WTC11 (cell line): Measurements from ENCODE around the gene CRYBA1. TPM values are rescaled to one million over a fixed set of nuclear protein-coding genes. Genes with fewer than 3 reads are reported as not detected.

ENCODE experiments used
- CTCF ChIP-seq: fragments of 200-600 bp; IDR thresholded peaks from 2 replicates; pipeline ENCODE4 v1.8.0; 2022; ENCODE audit warnings: antibody characterized with exemption
- ETV6 ChIP-seq: sonication (generic); formaldehyde crosslinking; IDR thresholded peaks from 2 replicates; pipeline ENCODE4 v1.8.1; 2022; ENCODE audit warnings: mild to moderate bottlenecking, missing genetic modification reagents
- JUN ChIP-seq: sonication (generic); formaldehyde crosslinking; IDR thresholded peaks from 2 replicates; pipeline ENCODE4 v1.8.0; 2023; ENCODE audit warnings: mild to moderate bottlenecking, missing genetic modification reagents
- MAX ChIP-seq: sonication (generic); formaldehyde crosslinking; IDR thresholded peaks from 2 replicates; pipeline ENCODE4 v1.8.0; 2022; ENCODE audit warnings: mild to moderate bottlenecking, missing genetic modification reagents
- MYBL2 ChIP-seq: sonication (generic); formaldehyde crosslinking; IDR thresholded peaks from 2 replicates; pipeline ENCODE4 v1.8.1; 2023; ENCODE audit warnings: mild to moderate bottlenecking, moderate library complexity, missing genetic modification reagents
- NR2C2 ChIP-seq: sonication (generic); formaldehyde crosslinking; IDR thresholded peaks from 2 replicates; pipeline ENCODE4 v1.8.0; 2022; ENCODE audit warnings: mild to moderate bottlenecking, missing genetic modification reagents
- OVOL2 ChIP-seq: fragments of 250-450 bp; sonication (Bioruptor Pico); IDR thresholded peaks from 2 replicates; pipeline ENCODE4 v1.9.0; 2021; ENCODE audit warnings: mild to moderate bottlenecking, borderline replicate concordance
- SMAD3 ChIP-seq: sonication (generic); formaldehyde crosslinking; IDR thresholded peaks from 2 replicates; pipeline ENCODE4 v1.8.0; 2022; ENCODE audit warnings: missing genetic modification reagents, mild to moderate bottlenecking, borderline replicate concordance
- SOX15 ChIP-seq: fragments of 250-450 bp; sonication (Bioruptor Pico); IDR thresholded peaks from 2 replicates; pipeline ENCODE4 v1.9.0; 2021; ENCODE audit warnings: mild to moderate bottlenecking
- TP53 ChIP-seq: sonication (generic); formaldehyde crosslinking; IDR thresholded peaks from 2 replicates; pipeline ENCODE4 v1.8.1; 2023; ENCODE audit warnings: mild to moderate bottlenecking, missing genetic modification reagents
- ZBTB21 ChIP-seq: sonication (generic); formaldehyde crosslinking; IDR thresholded peaks from 2 replicates; pipeline ENCODE4 v1.8.1; 2023; ENCODE audit warnings: mild to moderate bottlenecking, missing genetic modification reagents, borderline replicate concordance
- ZNF138 ChIP-seq: sonication (generic); formaldehyde crosslinking; conservative IDR thresholded peaks from 2 replicates; pipeline ENCODE4 v1.8.1; 2022; ENCODE audit warnings: mild to moderate bottlenecking, moderate library complexity, missing genetic modification reagents
- ZNF232 ChIP-seq: sonication (generic); formaldehyde crosslinking; IDR thresholded peaks from 2 replicates; pipeline ENCODE4 v1.8.0; 2022; ENCODE audit warnings: mild to moderate bottlenecking, missing genetic modification reagents
- ZNF317 ChIP-seq: sonication (generic); formaldehyde crosslinking; IDR thresholded peaks from 2 replicates; pipeline ENCODE4 v1.8.1; 2023; ENCODE audit warnings: low read depth, mild to moderate bottlenecking, moderate library complexity, missing genetic modification reagents, borderline replicate concordance
- ZNF396 ChIP-seq: fragments of 250-450 bp; sonication (Bioruptor Pico); IDR thresholded peaks from 2 replicates; pipeline ENCODE4 v1.8.0; 2021; ENCODE audit warnings: mild to moderate bottlenecking, moderate library complexity, borderline replicate concordance
- ZNF425 ChIP-seq: fragments of 250-450 bp; sonication (Bioruptor Pico); conservative IDR thresholded peaks from 2 replicates; pipeline ENCODE4 v1.9.0; 2021; ENCODE audit warnings: mild to moderate bottlenecking
- ZNF671 ChIP-seq: fragments of 250-450 bp; sonication (Bioruptor Pico); IDR thresholded peaks from 2 replicates; pipeline ENCODE4 v1.8.0; 2021; ENCODE audit warnings: mild to moderate bottlenecking
- total RNA-seq: library from RNA; stranded (reverse); gene quantifications from 3 replicates; pipeline ENCODE4 v1.2.3, GENCODE V29; 2021
- TF ChIP-seq, protein P1 (sequence below): sonication (generic); formaldehyde crosslinking; IDR thresholded peaks from 2 replicates; pipeline ENCODE4 v1.8.0; 2022; ENCODE audit warnings: mild to moderate bottlenecking, missing genetic modification reagents
- TF ChIP-seq, protein P2 (sequence below): fragments of 250-450 bp; sonication (Bioruptor Pico); IDR thresholded peaks from 2 replicates; pipeline ENCODE4 v1.9.0; 2021; ENCODE audit warnings: moderate library complexity, mild to moderate bottlenecking, inconsistent platforms, borderline replicate concordance
- TF ChIP-seq, protein P3 (sequence below): sonication (generic); formaldehyde crosslinking; IDR thresholded peaks from 2 replicates; pipeline ENCODE4 v1.8.0; 2022; ENCODE audit warnings: mild to moderate bottlenecking, missing genetic modification reagents
- TF ChIP-seq, protein P4 (sequence below): fragments of 250-450 bp; sonication (Bioruptor Pico); IDR thresholded peaks from 2 replicates; pipeline ENCODE4 v1.9.0; 2021; ENCODE audit warnings: mild to moderate bottlenecking, borderline replicate concordance
- TF ChIP-seq, protein P5 (sequence below): sonication (generic); formaldehyde crosslinking; IDR thresholded peaks from 2 replicates; pipeline ENCODE4 v1.8.1; 2023; ENCODE audit warnings: mild to moderate bottlenecking, missing genetic modification reagents, borderline replicate concordance

Gene CRYBA1
- total RNA-seq, 1 experiment from 2014 or later = not detected

GRCh38 chr17:29292992-29293889 lies 46.6 kb downstream of the CRYBA1 start (continued):
- TF ChIP-seq, protein P1, sequence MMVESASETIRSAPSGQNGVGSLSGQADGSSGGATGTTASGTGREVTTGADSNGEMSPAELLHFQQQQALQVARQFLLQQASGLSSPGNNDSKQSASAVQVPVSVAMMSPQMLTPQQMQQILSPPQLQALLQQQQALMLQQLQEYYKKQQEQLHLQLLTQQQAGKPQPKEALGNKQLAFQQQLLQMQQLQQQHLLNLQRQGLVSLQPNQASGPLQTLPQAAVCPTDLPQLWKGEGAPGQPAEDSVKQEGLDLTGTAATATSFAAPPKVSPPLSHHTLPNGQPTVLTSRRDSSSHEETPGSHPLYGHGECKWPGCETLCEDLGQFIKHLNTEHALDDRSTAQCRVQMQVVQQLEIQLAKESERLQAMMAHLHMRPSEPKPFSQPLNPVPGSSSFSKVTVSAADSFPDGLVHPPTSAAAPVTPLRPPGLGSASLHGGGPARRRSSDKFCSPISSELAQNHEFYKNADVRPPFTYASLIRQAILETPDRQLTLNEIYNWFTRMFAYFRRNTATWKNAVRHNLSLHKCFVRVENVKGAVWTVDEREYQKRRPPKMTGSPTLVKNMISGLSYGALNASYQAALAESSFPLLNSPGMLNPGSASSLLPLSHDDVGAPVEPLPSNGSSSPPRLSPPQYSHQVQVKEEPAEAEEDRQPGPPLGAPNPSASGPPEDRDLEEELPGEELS = no peak
- TF ChIP-seq CTCF (no peak), MAX (CRISPR knock-in tag) (no peak), MYBL2 (CRISPR knock-in tag) (no peak), ZNF232 (CRISPR knock-in tag) (0 out of 2 replicates have a peak, but pooled peaks have one; percentile 3), ZNF317 (CRISPR knock-in tag) (no peak), ZNF425 (CRISPR knock-in tag) (no peak), ZNF396 (CRISPR knock-in tag) (no peak), TP53 (CRISPR knock-in tag) (peak; percentile 44; the same call in 1 of the 2 replicates), ZBTB21 (CRISPR knock-in tag) (no peak), ZNF138 (CRISPR knock-in tag) (no peak), NR2C2 (no peak), SMAD3 (CRISPR knock-in tag) (no peak), ETV6 (CRISPR knock-in tag) (no peak), SOX15 (CRISPR knock-in tag) (no peak), OVOL2 (CRISPR knock-in tag) (no peak), JUN (CRISPR knock-in tag) (no peak), ZNF671 (CRISPR knock-in tag) (no peak)
- TF ChIP-seq, protein P2, sequence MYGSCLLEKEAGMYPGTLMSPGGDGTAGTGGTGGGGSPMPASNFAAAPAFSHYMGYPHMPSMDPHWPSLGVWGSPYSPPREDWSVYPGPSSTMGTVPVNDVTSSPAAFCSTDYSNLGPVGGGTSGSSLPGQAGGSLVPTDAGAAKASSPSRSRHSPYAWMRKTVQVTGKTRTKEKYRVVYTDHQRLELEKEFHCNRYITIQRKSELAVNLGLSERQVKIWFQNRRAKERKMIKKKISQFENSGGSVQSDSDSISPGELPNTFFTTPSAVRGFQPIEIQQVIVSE = no peak
- TF ChIP-seq, protein P3, sequence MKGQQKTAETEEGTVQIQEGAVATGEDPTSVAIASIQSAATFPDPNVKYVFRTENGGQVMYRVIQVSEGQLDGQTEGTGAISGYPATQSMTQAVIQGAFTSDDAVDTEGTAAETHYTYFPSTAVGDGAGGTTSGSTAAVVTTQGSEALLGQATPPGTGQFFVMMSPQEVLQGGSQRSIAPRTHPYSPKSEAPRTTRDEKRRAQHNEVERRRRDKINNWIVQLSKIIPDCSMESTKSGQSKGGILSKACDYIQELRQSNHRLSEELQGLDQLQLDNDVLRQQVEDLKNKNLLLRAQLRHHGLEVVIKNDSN (CRISPR knock-in tag) = no peak
- TF ChIP-seq, protein P4, sequence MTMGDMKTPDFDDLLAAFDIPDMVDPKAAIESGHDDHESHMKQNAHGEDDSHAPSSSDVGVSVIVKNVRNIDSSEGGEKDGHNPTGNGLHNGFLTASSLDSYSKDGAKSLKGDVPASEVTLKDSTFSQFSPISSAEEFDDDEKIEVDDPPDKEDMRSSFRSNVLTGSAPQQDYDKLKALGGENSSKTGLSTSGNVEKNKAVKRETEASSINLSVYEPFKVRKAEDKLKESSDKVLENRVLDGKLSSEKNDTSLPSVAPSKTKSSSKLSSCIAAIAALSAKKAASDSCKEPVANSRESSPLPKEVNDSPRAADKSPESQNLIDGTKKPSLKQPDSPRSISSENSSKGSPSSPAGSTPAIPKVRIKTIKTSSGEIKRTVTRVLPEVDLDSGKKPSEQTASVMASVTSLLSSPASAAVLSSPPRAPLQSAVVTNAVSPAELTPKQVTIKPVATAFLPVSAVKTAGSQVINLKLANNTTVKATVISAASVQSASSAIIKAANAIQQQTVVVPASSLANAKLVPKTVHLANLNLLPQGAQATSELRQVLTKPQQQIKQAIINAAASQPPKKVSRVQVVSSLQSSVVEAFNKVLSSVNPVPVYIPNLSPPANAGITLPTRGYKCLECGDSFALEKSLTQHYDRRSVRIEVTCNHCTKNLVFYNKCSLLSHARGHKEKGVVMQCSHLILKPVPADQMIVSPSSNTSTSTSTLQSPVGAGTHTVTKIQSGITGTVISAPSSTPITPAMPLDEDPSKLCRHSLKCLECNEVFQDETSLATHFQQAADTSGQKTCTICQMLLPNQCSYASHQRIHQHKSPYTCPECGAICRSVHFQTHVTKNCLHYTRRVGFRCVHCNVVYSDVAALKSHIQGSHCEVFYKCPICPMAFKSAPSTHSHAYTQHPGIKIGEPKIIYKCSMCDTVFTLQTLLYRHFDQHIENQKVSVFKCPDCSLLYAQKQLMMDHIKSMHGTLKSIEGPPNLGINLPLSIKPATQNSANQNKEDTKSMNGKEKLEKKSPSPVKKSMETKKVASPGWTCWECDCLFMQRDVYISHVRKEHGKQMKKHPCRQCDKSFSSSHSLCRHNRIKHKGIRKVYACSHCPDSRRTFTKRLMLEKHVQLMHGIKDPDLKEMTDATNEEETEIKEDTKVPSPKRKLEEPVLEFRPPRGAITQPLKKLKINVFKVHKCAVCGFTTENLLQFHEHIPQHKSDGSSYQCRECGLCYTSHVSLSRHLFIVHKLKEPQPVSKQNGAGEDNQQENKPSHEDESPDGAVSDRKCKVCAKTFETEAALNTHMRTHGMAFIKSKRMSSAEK (CRISPR knock-in tag) = no peak
- TF ChIP-seq, protein P5, sequence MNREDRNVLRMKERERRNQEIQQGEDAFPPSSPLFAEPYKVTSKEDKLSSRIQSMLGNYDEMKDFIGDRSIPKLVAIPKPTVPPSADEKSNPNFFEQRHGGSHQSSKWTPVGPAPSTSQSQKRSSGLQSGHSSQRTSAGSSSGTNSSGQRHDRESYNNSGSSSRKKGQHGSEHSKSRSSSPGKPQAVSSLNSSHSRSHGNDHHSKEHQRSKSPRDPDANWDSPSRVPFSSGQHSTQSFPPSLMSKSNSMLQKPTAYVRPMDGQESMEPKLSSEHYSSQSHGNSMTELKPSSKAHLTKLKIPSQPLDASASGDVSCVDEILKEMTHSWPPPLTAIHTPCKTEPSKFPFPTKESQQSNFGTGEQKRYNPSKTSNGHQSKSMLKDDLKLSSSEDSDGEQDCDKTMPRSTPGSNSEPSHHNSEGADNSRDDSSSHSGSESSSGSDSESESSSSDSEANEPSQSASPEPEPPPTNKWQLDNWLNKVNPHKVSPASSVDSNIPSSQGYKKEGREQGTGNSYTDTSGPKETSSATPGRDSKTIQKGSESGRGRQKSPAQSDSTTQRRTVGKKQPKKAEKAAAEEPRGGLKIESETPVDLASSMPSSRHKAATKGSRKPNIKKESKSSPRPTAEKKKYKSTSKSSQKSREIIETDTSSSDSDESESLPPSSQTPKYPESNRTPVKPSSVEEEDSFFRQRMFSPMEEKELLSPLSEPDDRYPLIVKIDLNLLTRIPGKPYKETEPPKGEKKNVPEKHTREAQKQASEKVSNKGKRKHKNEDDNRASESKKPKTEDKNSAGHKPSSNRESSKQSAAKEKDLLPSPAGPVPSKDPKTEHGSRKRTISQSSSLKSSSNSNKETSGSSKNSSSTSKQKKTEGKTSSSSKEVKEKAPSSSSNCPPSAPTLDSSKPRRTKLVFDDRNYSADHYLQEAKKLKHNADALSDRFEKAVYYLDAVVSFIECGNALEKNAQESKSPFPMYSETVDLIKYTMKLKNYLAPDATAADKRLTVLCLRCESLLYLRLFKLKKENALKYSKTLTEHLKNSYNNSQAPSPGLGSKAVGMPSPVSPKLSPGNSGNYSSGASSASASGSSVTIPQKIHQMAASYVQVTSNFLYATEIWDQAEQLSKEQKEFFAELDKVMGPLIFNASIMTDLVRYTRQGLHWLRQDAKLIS = no peak
